ENCODE results near the gene ADGRV1.

Gene ADGRV1

DNA sequence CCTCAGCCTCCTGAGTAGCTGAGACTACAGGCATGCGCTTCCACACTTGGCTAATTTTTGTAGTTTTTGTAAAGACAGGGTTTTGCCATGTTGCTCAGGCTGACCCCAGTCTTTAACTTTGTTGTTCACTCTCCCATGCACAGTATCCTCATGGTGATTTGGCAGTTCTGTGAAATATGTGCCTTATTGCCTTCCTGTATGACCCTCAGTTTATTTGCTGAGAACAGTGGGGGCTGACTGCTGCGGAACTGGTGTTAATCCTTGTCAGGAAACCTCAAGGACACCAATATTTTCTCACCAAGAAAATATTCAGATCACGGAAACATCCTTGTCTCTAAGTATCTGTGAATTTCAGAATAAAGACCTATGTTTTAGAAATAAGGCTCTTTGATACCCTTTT lies 536.7 kb downstream of the ADGRV1 start:
- TF ChIP-seq, protein P1, sequence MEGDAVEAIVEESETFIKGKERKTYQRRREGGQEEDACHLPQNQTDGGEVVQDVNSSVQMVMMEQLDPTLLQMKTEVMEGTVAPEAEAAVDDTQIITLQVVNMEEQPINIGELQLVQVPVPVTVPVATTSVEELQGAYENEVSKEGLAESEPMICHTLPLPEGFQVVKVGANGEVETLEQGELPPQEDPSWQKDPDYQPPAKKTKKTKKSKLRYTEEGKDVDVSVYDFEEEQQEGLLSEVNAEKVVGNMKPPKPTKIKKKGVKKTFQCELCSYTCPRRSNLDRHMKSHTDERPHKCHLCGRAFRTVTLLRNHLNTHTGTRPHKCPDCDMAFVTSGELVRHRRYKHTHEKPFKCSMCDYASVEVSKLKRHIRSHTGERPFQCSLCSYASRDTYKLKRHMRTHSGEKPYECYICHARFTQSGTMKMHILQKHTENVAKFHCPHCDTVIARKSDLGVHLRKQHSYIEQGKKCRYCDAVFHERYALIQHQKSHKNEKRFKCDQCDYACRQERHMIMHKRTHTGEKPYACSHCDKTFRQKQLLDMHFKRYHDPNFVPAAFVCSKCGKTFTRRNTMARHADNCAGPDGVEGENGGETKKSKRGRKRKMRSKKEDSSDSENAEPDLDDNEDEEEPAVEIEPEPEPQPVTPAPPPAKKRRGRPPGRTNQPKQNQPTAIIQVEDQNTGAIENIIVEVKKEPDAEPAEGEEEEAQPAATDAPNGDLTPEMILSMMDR (IDR thresholded peaks at IDR 0.05; ENCODE audit: unreplicated experiment in 3 of 3) = no peak
- no peak overlapping the region for H3K4me3 Mint-ChIP-seq
- no peaks in the 10 kb centered on the region for H3K36me3 Mint-ChIP-seq (ENCODE audit: low read depth)
- H3K9me3 Mint-ChIP-seq = no peaks in the 10 kb centered on the region
- peaks cover 16% of the 10 kb centered on the region for H3K4me1 Mint-ChIP-seq
- no peaks in the 10 kb centered on the region for H3K27me3 Mint-ChIP-seq (ENCODE audit: low read depth)
- H3K27ac Mint-ChIP-seq = no peak overlapping the region

DNA sequence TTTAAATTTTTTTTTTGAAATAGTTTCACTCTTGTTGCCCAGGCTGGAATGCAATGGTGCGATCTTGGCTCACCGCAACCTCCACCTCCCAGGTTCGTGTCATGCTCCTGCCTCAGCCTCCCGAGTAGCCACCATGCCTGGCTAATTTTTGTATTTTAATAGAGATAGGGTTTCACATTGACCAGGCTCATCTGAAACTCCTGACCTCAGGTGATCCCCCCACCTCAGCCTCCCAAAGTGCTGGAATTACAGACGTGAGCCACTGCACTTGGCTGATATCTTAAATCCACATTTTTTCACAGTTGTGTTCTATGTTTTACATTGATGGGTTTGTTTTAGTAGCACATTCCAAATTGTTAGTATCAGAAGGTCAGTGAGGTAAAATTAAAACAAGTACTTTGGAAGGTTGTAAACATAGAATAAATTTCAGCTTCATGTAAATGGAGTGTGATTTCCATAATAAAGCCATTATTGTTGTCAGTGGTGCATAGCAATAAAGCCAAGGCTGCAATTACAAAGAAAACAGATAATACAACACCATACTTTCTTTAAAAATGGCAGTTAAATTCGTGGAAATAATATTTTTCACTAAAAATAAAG lies 537.3 kb downstream of the ADGRV1 start:
- H3K4me3 Mint-ChIP-seq = no peak overlapping the region
- H3K27ac Mint-ChIP-seq = peak overlapping the region in 1 of 3 experiments; percentile 37
- no peaks in the 10 kb centered on the region for H3K36me3 Mint-ChIP-seq (ENCODE audit: low read depth)
- no peaks in the 10 kb centered on the region for H3K27me3 Mint-ChIP-seq (ENCODE audit: low read depth)
- no peaks in the 10 kb centered on the region for H3K9me3 Mint-ChIP-seq
- TF ChIP-seq, protein P1 (IDR thresholded peaks at IDR 0.05; ENCODE audit: unreplicated experiment in 3 of 3) = no peak
- H3K4me1 Mint-ChIP-seq = peaks cover 16% of the 10 kb centered on the region

DNA sequence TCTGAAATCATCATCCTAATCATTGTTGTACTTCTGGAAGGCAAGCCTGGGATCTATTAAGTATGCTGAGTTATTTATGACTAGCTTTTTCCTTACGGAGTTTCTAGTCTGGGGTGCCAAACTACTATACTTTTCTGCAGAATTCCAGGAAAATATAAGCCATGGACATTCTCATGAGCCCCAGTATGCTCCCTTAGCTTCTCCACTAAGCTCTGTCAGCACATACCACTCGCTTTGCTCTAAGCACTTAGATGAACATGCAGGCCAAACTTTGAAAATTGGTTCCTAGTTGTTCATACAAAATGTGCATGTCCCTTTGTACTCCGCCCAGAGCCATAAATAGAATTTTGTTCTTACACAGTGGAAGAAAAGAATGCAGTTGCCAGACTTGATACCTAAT lies 539.9 kb downstream of the ADGRV1 start:
- Mint-ChIP-seq H3K36me3 (ENCODE audit: low read depth) (peaks cover under 1% of the 10 kb centered on the region), H3K9me3 (no peaks in the 10 kb centered on the region), H3K27me3 (ENCODE audit: low read depth) (no peaks in the 10 kb centered on the region), H3K4me3 (no peak overlapping the region), H3K4me1 (peaks cover 16% of the 10 kb centered on the region), H3K27ac (peak overlapping the region; percentile 25 to 86 (median 53))
- TF ChIP-seq, protein P1 (IDR thresholded peaks at IDR 0.05; ENCODE audit: unreplicated experiment in 3 of 3) = no peak

DNA sequence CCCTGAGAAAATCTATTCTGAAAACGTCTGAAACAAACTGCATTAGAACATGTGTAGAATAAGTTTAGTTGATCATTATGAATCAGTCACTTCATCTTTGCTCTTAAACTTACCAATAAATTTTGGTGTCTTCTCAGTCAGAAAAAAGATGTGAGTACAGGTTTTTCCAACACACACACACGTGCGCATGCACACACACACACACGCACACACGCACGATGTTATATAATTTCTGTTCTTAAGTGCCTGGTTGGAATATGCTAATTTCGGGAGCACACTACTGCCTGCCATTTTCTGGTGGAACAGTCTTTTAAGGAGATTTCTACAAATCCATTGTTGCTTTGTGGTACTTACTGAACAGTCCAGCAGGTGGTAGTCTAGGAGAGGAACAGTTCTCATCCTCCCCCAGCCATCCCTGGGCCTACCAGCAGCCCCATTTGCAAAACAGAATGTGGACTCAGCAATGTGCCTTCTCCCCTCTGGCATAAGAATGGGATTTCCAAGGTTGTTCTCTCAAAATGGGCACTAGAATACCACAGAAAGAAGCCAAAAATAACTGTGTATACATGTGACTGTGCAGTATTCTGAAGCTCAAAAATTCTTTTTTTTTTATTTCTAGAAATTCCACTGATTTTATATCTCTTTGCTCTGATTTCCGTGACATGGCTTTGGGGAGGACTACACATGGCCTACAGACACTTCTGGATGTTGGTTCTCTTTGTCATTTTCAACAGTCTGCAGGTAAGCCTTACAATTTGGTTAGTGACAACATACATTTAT lies 543.2 kb downstream of the ADGRV1 start:
- no peak overlapping the region for H3K4me3 Mint-ChIP-seq
- no peaks in the 10 kb centered on the region for H3K27me3 Mint-ChIP-seq (ENCODE audit: low read depth)
- peaks cover 16% of the 10 kb centered on the region for H3K4me1 Mint-ChIP-seq
- TF ChIP-seq, protein P1 (IDR thresholded peaks at IDR 0.05; ENCODE audit: unreplicated experiment in 3 of 3) = peak; percentile 59 to 77 (median 72)
- H3K27ac Mint-ChIP-seq = peak overlapping the region; percentile 15 to 70 (median 59)
- H3K9me3 Mint-ChIP-seq = peaks cover 10% of the 10 kb centered on the region
- peaks cover 27% of the 10 kb centered on the region for H3K36me3 Mint-ChIP-seq (ENCODE audit: low read depth)

DNA sequence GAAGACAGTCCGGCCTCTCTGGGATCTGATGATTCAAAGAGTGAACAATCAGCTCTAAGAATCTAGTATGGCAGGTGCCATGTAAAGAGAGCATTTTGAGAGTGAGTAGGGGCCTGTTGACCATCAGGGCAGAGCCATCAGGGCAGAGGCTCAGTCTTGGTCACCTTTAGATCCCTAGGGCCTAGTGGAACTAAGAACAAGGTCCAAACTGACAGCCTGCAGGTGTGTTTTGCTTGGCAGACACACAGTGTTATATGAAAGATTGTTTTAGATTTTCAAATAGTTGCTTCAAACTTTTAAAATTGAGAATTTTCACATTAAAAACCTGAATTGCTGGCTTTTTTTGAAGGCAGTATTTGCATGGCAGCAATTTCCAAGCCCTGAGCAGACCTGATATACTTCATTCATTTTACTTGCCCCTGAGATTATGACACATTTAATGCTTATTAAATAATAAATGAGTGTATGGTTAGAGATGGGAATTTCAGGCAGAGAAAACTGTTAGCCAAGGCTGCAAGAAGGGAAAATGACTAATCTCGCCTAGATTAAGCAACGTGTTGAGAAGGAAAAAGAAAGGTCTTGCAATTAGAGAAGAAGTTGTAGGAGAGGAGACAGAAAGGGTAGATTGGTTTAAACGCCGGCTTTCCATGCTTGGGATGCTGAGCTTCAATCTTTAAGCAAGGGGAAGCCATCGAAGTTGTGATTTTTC lies 544.9 kb downstream of the ADGRV1 start:
- Mint-ChIP-seq H3K9me3 (peaks cover 10% of the 10 kb centered on the region), H3K4me3 (no peak overlapping the region), H3K27ac (no peak overlapping the region), H3K36me3 (ENCODE audit: low read depth) (peaks cover 27% of the 10 kb centered on the region), H3K27me3 (ENCODE audit: low read depth) (no peaks in the 10 kb centered on the region), H3K4me1 (peaks cover 9% of the 10 kb centered on the region)
- TF ChIP-seq, protein P1 (IDR thresholded peaks at IDR 0.05; ENCODE audit: unreplicated experiment in 3 of 3) = no peak
